Measurements from ENCODE around the gene SGIP1.

DNA sequence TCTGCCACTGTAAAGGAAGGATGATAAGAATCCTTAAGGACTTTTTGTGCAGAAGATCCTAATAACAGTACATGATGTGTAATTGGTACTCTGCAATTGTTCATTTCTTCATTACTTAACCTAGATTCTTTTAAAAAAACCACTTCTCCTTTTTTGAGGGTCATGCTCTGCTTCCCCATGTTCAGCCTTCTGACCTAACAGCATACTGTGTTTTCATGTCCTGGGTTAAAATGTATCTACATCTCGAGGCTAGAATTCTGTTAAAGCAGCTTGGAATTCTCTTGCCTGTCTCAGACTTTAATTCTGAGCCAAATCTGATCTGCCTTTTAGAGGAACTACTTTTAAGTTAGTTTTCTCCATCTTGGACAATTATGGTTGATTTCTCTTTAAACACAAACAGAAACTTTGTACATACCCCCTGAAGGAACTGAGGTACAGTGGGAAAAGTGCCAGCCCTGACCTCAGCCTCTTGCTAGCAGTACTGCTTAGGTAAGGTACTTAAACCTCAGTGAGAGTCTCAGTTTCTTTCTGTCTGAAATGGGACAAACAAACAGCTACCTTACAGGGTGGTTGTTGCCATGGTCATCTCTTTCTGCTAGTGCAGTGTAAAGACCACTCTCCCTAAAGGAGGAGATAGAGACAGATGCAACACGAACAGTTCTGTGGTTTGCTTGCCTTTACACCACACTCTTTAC, 115.1 kb downstream of the SGIP1 start:
- TF ChIP-seq EZH2 (IDR thresholded peaks at IDR 0.05) (no peak), POLR2AphosphoS5 (IDR thresholded peaks at IDR 0.05; ENCODE audit: borderline replicate concordance, low read depth, low read length) (no peak), FOXP2 (optimal IDR thresholded peaks at IDR 0.05; ENCODE audit: control extremely low read depth, extremely low read length, insufficient read depth) (no peak)

All from SK-N-MC (cell line).